PC-9 (cell line): Measurements from ENCODE around the gene MARCHF2. TPM values are rescaled to one million over a fixed set of nuclear protein-coding genes. Genes with fewer than 3 reads are reported as not detected.
"Not testable (repeated sequence)": the region's sequence is repeated elsewhere in the genome, so short reads cannot be mapped to it uniquely, and the experiment has no call there.

Source experiments
- BruUV-seq: library from RNA; stranded (reverse); fragments of 400-500 nt; replicated peaks from 2 replicates; lab custom pipeline; 2021; lab: Mats Ljungman, UMichigan
- CTCF ChIA-PET: fragments of 300-600 bp; sonication (Branson Sonifier 250); formaldehyde crosslinking; loops from one replicate; lab custom pipeline; 2022; ENCODE audit warnings: antibody characterized with exemption; lab: Charles Lee
- POLR2A ChIA-PET: fragments of 300-600 bp; sonication (Branson Sonifier 250); formaldehyde crosslinking; loops from one replicate; lab custom pipeline; 2022; ENCODE audit warnings: antibody characterized with exemption; ENCODE audit not compliant: unreplicated experiment; lab: Charles Lee
- DNase-seq, 2 experiments: peaks; one replicate each; pipeline versions ENCODE4 v3.0.0 to v3.0.0-alpha.2; 2015 to 2022; ENCODE audit warnings: mixed read lengths in 1 of 2
- H2AFZ ChIP-seq: fragments of 200-600 bp; sonication (generic); 2 replicates; pipeline ENCODE4 v1.8.1; 2017; ENCODE audit warnings: antibody characterized with exemption
- H3F3A ChIP-seq: fragments of 200-600 bp; sonication (generic); 2 replicates; pipeline ENCODE4 v1.8.1; 2017; ENCODE audit warnings: antibody characterized with exemption, mild to moderate bottlenecking, low read depth; ENCODE audit not compliant: insufficient read depth
- H3K27ac ChIP-seq: fragments of 200-600 bp; sonication (generic); 2 replicates; pipeline ENCODE4 v1.6.1; 2016; ENCODE audit warnings: mixed run types
- H3K27me3 ChIP-seq: fragments of 200-600 bp; sonication (generic); 2 replicates; pipeline ENCODE4 v1.6.1; 2016; ENCODE audit warnings: low read depth, mixed run types; ENCODE audit not compliant: insufficient read depth
- H3K36me3 ChIP-seq: fragments of 200-600 bp; sonication (generic); 2 replicates; pipeline ENCODE4 v1.6.1; 2016; ENCODE audit warnings: low read depth, mixed run types
- H3K4me1 ChIP-seq: fragments of 200-600 bp; sonication (generic); replicated peaks from 2 replicates; pipeline ENCODE4 v1.6.1; 2016; ENCODE audit warnings: mixed run types; ENCODE audit not compliant: insufficient read depth
- H3K4me2 ChIP-seq: fragments of 200-600 bp; sonication (generic); 2 replicates; pipeline ENCODE4 v1.6.1; 2017; ENCODE audit warnings: mixed run types
- H3K4me3 ChIP-seq: fragments of 200-600 bp; sonication (generic); 2 replicates; pipeline ENCODE4 v1.6.1; 2016; ENCODE audit warnings: mixed run types
- H3K79me2 ChIP-seq: fragments of 200-600 bp; sonication (generic); 2 replicates; pipeline ENCODE4 v1.6.1; 2017; ENCODE audit warnings: low read depth, mixed run types
- H3K9me2 ChIP-seq: fragments of 200-600 bp; sonication (generic); 2 replicates; pipeline ENCODE4 v1.8.1; 2017; ENCODE audit warnings: mild to moderate bottlenecking; ENCODE audit not compliant: insufficient read depth
- H3K9me3 ChIP-seq: fragments of 200-600 bp; sonication (generic); 2 replicates; pipeline ENCODE4 v1.8.1; 2016; ENCODE audit warnings: low read depth; ENCODE audit not compliant: insufficient read depth
- H4K20me1 ChIP-seq: fragments of 200-600 bp; sonication (generic); 2 replicates; pipeline ENCODE4 v1.8.1; 2017; ENCODE audit not compliant: insufficient read depth
- CTCF ChIP-seq: fragments of 200-600 bp; sonication (generic); conservative IDR thresholded peaks from 2 replicates; pipeline ENCODE4 v1.6.1; 2017; ENCODE audit warnings: mixed run types, antibody characterized with exemption, mild to moderate bottlenecking, moderate library complexity
- EZH2 ChIP-seq: fragments of 200-600 bp; sonication (generic); IDR thresholded peaks from 2 replicates; pipeline ENCODE4 v1.8.0; 2017; ENCODE audit warnings: antibody characterized with exemption, low read depth
- intact Hi-C: fragments of 100-400 bp; cut with micrococcal nuclease; formaldehyde crosslinking; loops from one replicate; pipeline ENCODE4 v1.10.0; 2022; ENCODE audit not compliant: unreplicated experiment
- total RNA-seq: library from RNA; stranded (reverse); gene quantifications from 2 replicates; pipeline ENCODE4 v1.2.3, GENCODE V29; 2021

The MARCHF2 gene
- total RNA-seq, 1 experiment from 2014 or later: 16.6 TPM

- CTCF ChIA-PET, H3K9me2 ChIP-seq, H3K27me3 ChIP-seq, H3K9me3 ChIP-seq, H3K36me3 ChIP-seq, intact Hi-C loops, POLR2A ChIA-PET, DNase-seq, BruUV-seq, H2AFZ ChIP-seq, H4K20me1 ChIP-seq: not testable (repeated sequence)
- peak overlapping the region; percentile 28; the same call in 1 of the 2 replicates for H3K4me3 ChIP-seq
- peaks cover 28% of the 10 kb centered on the region for H3F3A ChIP-seq
- peaks cover 31% of the 10 kb centered on the region for H3K79me2 ChIP-seq
- peak overlapping the region; percentile 70 for H3K4me2 ChIP-seq
- peak overlapping the region; percentile 59 for H3K27ac ChIP-seq
- H3K4me1 ChIP-seq: peaks cover 49% of the 10 kb centered on the region
These were observed 26.7 kb upstream of the MARCHF2 start for GRCh38 chr19:8386419-8386818.

- H3K4me2 ChIP-seq: no peak overlapping the region
- ChIA-PET POLR2A (no interaction called here), CTCF (no interaction called here)
- H3K9me3 ChIP-seq: no peaks in the 10 kb centered on the region; the same call in 1 of the 2 replicates
- TF ChIP-seq EZH2: no peak
- DNase-seq: no peak
- no peak overlapping the region for H2AFZ ChIP-seq
- H3F3A ChIP-seq: peaks cover 28% of the 10 kb centered on the region
- H3K79me2 ChIP-seq: peaks cover 37% of the 10 kb centered on the region
- no peaks in the 10 kb centered on the region for H3K36me3 ChIP-seq
- H3K27me3 ChIP-seq: no peaks in the 10 kb centered on the region
- H3K27ac ChIP-seq: no peak overlapping the region
- H4K20me1 ChIP-seq: peaks cover 12% of the 10 kb centered on the region
- no TSS peak for BruUV-seq
- H3K4me3 ChIP-seq: no peak overlapping the region
- H3K4me1 ChIP-seq: peaks cover 51% of the 10 kb centered on the region
- H3K9me2 ChIP-seq: no peaks in the 10 kb centered on the region
- intact Hi-C loops: no loop called here
These were observed 26.1 kb upstream of the MARCHF2 start for GRCh38 chr19:8386990-8387389.

GRCh38 chr19:8387688-8388611 lies 25.2 kb upstream of the MARCHF2 start:
- POLR2A ChIA-PET: interaction anchor here (0.6 kb wide), 1 partner anchor 205 kb away, joined by 4 read pairs; no protein-coding TSS in a partner anchor
- no peaks in the 10 kb centered on the region for H3K27me3 ChIP-seq
- BruUV-seq: no TSS peak
- peaks cover 46% of the 10 kb centered on the region for H3K79me2 ChIP-seq
- peaks cover 51% of the 10 kb centered on the region for H3K4me1 ChIP-seq
- no peaks in the 10 kb centered on the region; the same call in 1 of the 2 replicates for H3K9me3 ChIP-seq
- peak overlapping the region; percentile 79 for H3K4me2 ChIP-seq
- peaks cover 28% of the 10 kb centered on the region for H3F3A ChIP-seq
- H3K36me3 ChIP-seq: no peaks in the 10 kb centered on the region
- intact Hi-C loops: no loop called here
- no peaks in the 10 kb centered on the region for H3K9me2 ChIP-seq
- CTCF ChIA-PET: no interaction called here
- peaks cover 20% of the 10 kb centered on the region for H4K20me1 ChIP-seq
- DNase-seq: peak in 1 of 2 experiments; percentile 76
- H2AFZ ChIP-seq: no peak overlapping the region
- H3K27ac ChIP-seq: no peak overlapping the region
- H3K4me3 ChIP-seq: no peak overlapping the region; the same call in 1 of the 2 replicates
- TF ChIP-seq EZH2 (no peak), CTCF (no peak)

- ChIA-PET POLR2A (interaction anchor here (0.6 kb wide), 1 partner anchor 204 kb away, joined by 4 read pairs; no protein-coding TSS in a partner anchor), CTCF (no interaction called here)
- Histone ChIP-seq H3K4me1 (peaks cover 51% of the 10 kb centered on the region), H2AFZ (no peak overlapping the region), H3K9me3 (no peaks in the 10 kb centered on the region; the same call in 1 of the 2 replicates), H3K4me3 (peak overlapping the region; percentile 72; the same call in 1 of the 2 replicates), H3K27ac (no peak overlapping the region), H3K27me3 (no peaks in the 10 kb centered on the region), H3K36me3 (no peaks in the 10 kb centered on the region), H3K4me2 (peak overlapping the region; percentile 79), H3K79me2 (peaks cover 53% of the 10 kb centered on the region), H4K20me1 (peaks cover 26% of the 10 kb centered on the region), H3K9me2 (no peaks in the 10 kb centered on the region), H3F3A (peaks cover 31% of the 10 kb centered on the region)
- TF ChIP-seq CTCF: no peak
- no peak for TF ChIP-seq EZH2
- intact Hi-C loops: no loop called here
- no TSS peak for BruUV-seq
- no peak for DNase-seq
These were observed 24.5 kb upstream of the MARCHF2 start for GRCh38 chr19:8388612-8388958.
